ENCODE measurements around the gene LPIN1.

DNA sequence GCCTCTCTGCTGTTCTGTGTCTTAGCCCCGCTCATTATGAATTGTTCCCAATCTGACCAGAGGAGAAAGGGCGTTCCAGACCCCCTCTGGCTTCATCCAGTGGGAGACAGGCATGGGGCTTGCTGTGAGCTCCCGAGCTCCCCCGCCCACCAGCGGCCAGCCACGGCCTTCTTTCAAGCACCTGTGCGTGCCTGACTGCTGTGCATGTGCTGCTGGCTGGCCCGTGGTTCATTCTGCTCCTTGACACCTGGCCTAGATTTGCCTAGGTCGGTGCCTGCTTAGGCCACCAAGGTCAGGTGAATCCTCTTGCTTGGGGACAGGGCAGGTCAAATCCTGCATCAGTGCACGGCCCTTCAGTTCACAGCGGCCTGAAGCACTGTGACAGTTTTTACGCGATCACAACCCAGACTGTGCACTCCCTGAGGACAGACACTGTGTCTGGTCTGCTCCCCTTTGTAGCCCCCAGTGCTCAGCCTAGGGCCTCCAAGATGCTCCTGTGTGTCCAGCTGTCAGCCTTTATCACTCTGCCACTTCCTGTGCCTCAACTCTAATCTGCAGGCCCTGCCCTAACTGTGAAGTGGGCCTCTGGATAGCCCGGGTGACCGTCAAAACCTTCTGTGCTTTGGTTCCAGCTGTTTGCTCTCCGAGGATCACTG is 3.6 kb upstream of the LPIN1 start:
- TF ChIP-seq, protein P1, sequence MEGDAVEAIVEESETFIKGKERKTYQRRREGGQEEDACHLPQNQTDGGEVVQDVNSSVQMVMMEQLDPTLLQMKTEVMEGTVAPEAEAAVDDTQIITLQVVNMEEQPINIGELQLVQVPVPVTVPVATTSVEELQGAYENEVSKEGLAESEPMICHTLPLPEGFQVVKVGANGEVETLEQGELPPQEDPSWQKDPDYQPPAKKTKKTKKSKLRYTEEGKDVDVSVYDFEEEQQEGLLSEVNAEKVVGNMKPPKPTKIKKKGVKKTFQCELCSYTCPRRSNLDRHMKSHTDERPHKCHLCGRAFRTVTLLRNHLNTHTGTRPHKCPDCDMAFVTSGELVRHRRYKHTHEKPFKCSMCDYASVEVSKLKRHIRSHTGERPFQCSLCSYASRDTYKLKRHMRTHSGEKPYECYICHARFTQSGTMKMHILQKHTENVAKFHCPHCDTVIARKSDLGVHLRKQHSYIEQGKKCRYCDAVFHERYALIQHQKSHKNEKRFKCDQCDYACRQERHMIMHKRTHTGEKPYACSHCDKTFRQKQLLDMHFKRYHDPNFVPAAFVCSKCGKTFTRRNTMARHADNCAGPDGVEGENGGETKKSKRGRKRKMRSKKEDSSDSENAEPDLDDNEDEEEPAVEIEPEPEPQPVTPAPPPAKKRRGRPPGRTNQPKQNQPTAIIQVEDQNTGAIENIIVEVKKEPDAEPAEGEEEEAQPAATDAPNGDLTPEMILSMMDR (IDR thresholded peaks at IDR 0.05 in 8 of 11, conservative IDR thresholded peaks at IDR 0.05 in 3 of 11) = no peak
- TF ChIP-seq POLR2AphosphoS5 (IDR thresholded peaks at IDR 0.05) = no peak
- TF ChIP-seq POLR2A (IDR thresholded peaks at IDR 0.05) = no peak
